Measurements from ENCODE around the gene KDM4C. TPM values are rescaled to one million over a fixed set of nuclear protein-coding genes. Genes with fewer than 3 reads are reported as not detected.

KDM4C gene
- total and polyA plus RNA-seq, 2 of the 4 experiments (the other 2 are of a cell fraction): 11.8 to 23.8 TPM

GRCh38 chr9:7121055-7121454 is 363.3 kb downstream of the KDM4C start:
- H3K4me1 ChIP-seq (ENCODE audit: control insufficient read depth, insufficient read depth, low read length): no peaks in the 10 kb centered on the region
- no peak overlapping the region for H3K27ac ChIP-seq (ENCODE audit: insufficient read depth, low read length)
- H3K9me1 ChIP-seq (ENCODE audit: insufficient read depth, low read length): 0 out of 2 replicates have a peak, but pooled peaks cover 5% of the 10 kb centered on the region
- H2AK5ac ChIP-seq (ENCODE audit: low read depth, low read length): no peak overlapping the region
- ChIA-PET CTCF (no interaction called here), POLR2A (ENCODE audit: unreplicated experiment) (no interaction called here)
- DNase-seq (no peak), ATAC-seq (ENCODE audit: low read depth) (no peak)
- H2BK5ac ChIP-seq (ENCODE audit: low read depth, low read length, poor library complexity, severe bottlenecking): no peak overlapping the region
- H3K4me3 ChIP-seq (ENCODE audit: insufficient read depth, low read depth, low read length): no peak overlapping the region
- no peaks in the 10 kb centered on the region for H3K27me3 ChIP-seq (ENCODE audit: control insufficient read depth, insufficient read depth, low read length)
- no peak overlapping the region for H3K4me2 ChIP-seq (ENCODE audit: low read depth, low read length)
- no peak overlapping the region; the same call in 1 of the 2 replicates for H3K14ac ChIP-seq (replicated peaks; ENCODE audit: low read depth, low read length)
- H3K9me3 ChIP-seq (ENCODE audit: control insufficient read depth, insufficient read depth, low read length): no peaks in the 10 kb centered on the region
- in situ Hi-C loops (cut with MboI; ENCODE audit: low sequenced_read_pairs) (no loop called here), intact Hi-C loops (cut with micrococcal nuclease) (no loop called here), dilution Hi-C loops (cut with HindIII; ENCODE audit: low sequenced_read_pairs, unreplicated experiment) (no loop called here)
- no CpG with 5 or more reads among the region's 2 CpGs for WGBS, 2 experiments (ENCODE audit: extremely low coverage in 2 of 2, insufficient read length in 1 of 2)
- TF ChIP-seq, protein P1, sequence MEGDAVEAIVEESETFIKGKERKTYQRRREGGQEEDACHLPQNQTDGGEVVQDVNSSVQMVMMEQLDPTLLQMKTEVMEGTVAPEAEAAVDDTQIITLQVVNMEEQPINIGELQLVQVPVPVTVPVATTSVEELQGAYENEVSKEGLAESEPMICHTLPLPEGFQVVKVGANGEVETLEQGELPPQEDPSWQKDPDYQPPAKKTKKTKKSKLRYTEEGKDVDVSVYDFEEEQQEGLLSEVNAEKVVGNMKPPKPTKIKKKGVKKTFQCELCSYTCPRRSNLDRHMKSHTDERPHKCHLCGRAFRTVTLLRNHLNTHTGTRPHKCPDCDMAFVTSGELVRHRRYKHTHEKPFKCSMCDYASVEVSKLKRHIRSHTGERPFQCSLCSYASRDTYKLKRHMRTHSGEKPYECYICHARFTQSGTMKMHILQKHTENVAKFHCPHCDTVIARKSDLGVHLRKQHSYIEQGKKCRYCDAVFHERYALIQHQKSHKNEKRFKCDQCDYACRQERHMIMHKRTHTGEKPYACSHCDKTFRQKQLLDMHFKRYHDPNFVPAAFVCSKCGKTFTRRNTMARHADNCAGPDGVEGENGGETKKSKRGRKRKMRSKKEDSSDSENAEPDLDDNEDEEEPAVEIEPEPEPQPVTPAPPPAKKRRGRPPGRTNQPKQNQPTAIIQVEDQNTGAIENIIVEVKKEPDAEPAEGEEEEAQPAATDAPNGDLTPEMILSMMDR (conservative IDR thresholded peaks at IDR 0.05; ENCODE audit: low read depth, low read length): no peak
- TF ChIP-seq RCOR1 (IDR thresholded peaks at IDR 0.05; ENCODE audit: insufficient replicate concordance, low read length) (no peak), RAD21 (IDR thresholded peaks at IDR 0.05; ENCODE audit: low read length) (no peak), NFE2L2 (IDR thresholded peaks at IDR 0.05; ENCODE audit: low read depth, low read length) (no peak), CHD1 (IDR thresholded peaks at IDR 0.05; ENCODE audit: low read depth, low read length) (no peak), ELK1 (IDR thresholded peaks at IDR 0.05; ENCODE audit: borderline replicate concordance, low read depth, low read length) (no peak), MAFK (IDR thresholded peaks at IDR 0.05; ENCODE audit: low read depth, low read length) (no peak), RFX5 (IDR thresholded peaks at IDR 0.05; ENCODE audit: low read depth, low read length) (no peak), USF2 (IDR thresholded peaks at IDR 0.05; ENCODE audit: low read depth, low read length) (no peak), FOS (IDR thresholded peaks at IDR 0.05; ENCODE audit: low read depth, low read length) (no peak)
- H2BK20ac ChIP-seq (ENCODE audit: low read depth, low read length): no peak overlapping the region
- no peaks in the 10 kb centered on the region for H3K36me3 ChIP-seq (ENCODE audit: control insufficient read depth, insufficient read depth, low read length)
- H2BK15ac ChIP-seq (ENCODE audit: low read depth, low read length): no peak overlapping the region
- 0 out of 4 replicates have a peak, but pooled peaks cover 0 to 4% of the 10 kb centered on the region in 2 experiments for H3K79me1 ChIP-seq (ENCODE audit: low read depth in 1 of 2, low read length in 2 of 2)
- H3K23ac ChIP-seq (ENCODE audit: low read depth, low read length): no peak overlapping the region
- BruUV-seq (replicated peaks): no TSS peak
- no peak overlapping the region for H3K18ac ChIP-seq (ENCODE audit: low read depth, low read length)
- H3K56ac ChIP-seq (ENCODE audit: extremely low read depth, insufficient read depth, low read length): no peak overlapping the region
- H4K91ac ChIP-seq (ENCODE audit: insufficient read depth, low read depth, low read length): no peak overlapping the region
- H2AK9ac ChIP-seq (replicated peaks; ENCODE audit: low read depth, low read length, poor library complexity): no peak overlapping the region
- H2BK120ac ChIP-seq (ENCODE audit: low read depth, low read length): no peak overlapping the region
- no peaks in the 10 kb centered on the region for H4K20me1 ChIP-seq (ENCODE audit: insufficient read depth, low read length)
- H4K8ac ChIP-seq (ENCODE audit: low read depth in 2 of 2, low read length in 2 of 2): no peak overlapping the region
- no peak overlapping the region for H3K4ac ChIP-seq (ENCODE audit: low read depth, low read length)
- no peak overlapping the region for H4K5ac ChIP-seq (ENCODE audit: low read depth, low read length)
- H2AFZ ChIP-seq (replicated peaks; ENCODE audit: low read length, poor library complexity): no peak overlapping the region
- no peak overlapping the region for H3K9ac ChIP-seq (ENCODE audit: low read depth, low read length)
